KBM-7 (cell line): ENCODE results near the gene SSR1.
"Not testable (repeated sequence)": the region's sequence is repeated elsewhere in the genome, so short reads cannot be mapped to it uniquely, and the experiment has no call there.

ENCODE experiments used
- DNase-seq: peaks from one replicate; pipeline ENCODE4 v3.0.0-alpha.2; 2015
- in situ Hi-C: fragments of 300-500 bp; cut with MboI; formaldehyde crosslinking; loops from 2 replicates; pipeline ENCODE4 v1.14.3; 2020; ENCODE audit warnings: low sequenced_read_pairs, low pct_unique_long_range_greater_than_20kb, mixed read lengths

The SSR1 gene

GRCh38 chr6:7312616-7313504 is at the start of gene SSR1:
TSS of gene SSR1 (minus strand) at chr6:7313199. CDS start at chr6:7313120, 79 bp downstream.
- in situ Hi-C loops, result no loop called here
- peak; percentile 98 for DNase-seq

GRCh38 chr6:7351916-7352315 is 38.9 kb upstream of the SSR1 start:
- in situ Hi-C loops, DNase-seq: not testable (repeated sequence)

- in situ Hi-C loops, DNase-seq: not testable (repeated sequence)
Observed at GRCh38 chr6:7350591-7350990, 37.6 kb upstream of the SSR1 start.

GRCh38 chr6:7347551-7347997 is 34.6 kb upstream of the SSR1 start:
- in situ Hi-C loops, result not testable (repeated sequence)
- DNase-seq, result peak; percentile 68

GRCh38 chr6:7344773-7345450 is 31.9 kb upstream of the SSR1 start:
- in situ Hi-C loops, DNase-seq: not testable (repeated sequence)

GRCh38 chr6:7343546-7344475 is 30.8 kb upstream of the SSR1 start:
- DNase-seq, result peak; percentile 53
- in situ Hi-C loops, result no loop called here

- no peak for DNase-seq
- in situ Hi-C loops, result no loop called here
Observed at GRCh38 chr6:7341989-7342742, 29.2 kb upstream of the SSR1 start.

- DNase-seq, result no peak
- in situ Hi-C loops, result no loop called here
Observed at GRCh38 chr6:7341271-7341670, 28.3 kb upstream of the SSR1 start.

- DNase-seq, result peak; percentile 77
- in situ Hi-C loops, result not testable (repeated sequence)
Observed at GRCh38 chr6:7339007-7339732, 26.2 kb upstream of the SSR1 start.

GRCh38 chr6:7338031-7338430 is 25.0 kb upstream of the SSR1 start:
- no peak for DNase-seq
- in situ Hi-C loops, result no loop called here

- no peak for DNase-seq
- in situ Hi-C loops, result no loop called here
Observed at GRCh38 chr6:7335519-7335918, 22.5 kb upstream of the SSR1 start.

GRCh38 chr6:7334685-7335084 is 21.7 kb upstream of the SSR1 start:
- no peak for DNase-seq
- in situ Hi-C loops, result no loop called here

- in situ Hi-C loops, result no loop called here
- no peak for DNase-seq
Observed at GRCh38 chr6:7332090-7332745, 19.2 kb upstream of the SSR1 start.

- in situ Hi-C loops, result no loop called here
- no peak for DNase-seq
Observed at GRCh38 chr6:7331452-7331851, 18.5 kb upstream of the SSR1 start.

- no peak for DNase-seq
- in situ Hi-C loops, result no loop called here
Observed at GRCh38 chr6:7328243-7328642, 15.2 kb upstream of the SSR1 start.

GRCh38 chr6:7325750-7326149 is 12.8 kb upstream of the SSR1 start:
- in situ Hi-C loops, result no loop called here
- DNase-seq, result no peak

GRCh38 chr6:7324520-7324919 is 11.5 kb upstream of the SSR1 start:
- DNase-seq, result peak; percentile 74

GRCh38 chr6:7323074-7323473 is 10.1 kb upstream of the SSR1 start:
- in situ Hi-C loops, result no loop called here
- no peak for DNase-seq

More at GRCh38 chr6:7324520-7324919, 11.5 kb upstream of the SSR1 start:
- in situ Hi-C loops, result no loop called here
